DND-41 (cell line): ENCODE measurements around the gene CFAP91.

Experiments
- ATAC-seq: fragments of 200-7000 bp; cut with Tn5 transposase; 3 replicates; pipeline ENCODE4 v1.9.1; 2021; ENCODE audit warnings: low read depth; ENCODE audit not compliant: insufficient read depth
- DNase-seq: peaks from one replicate; pipeline ENCODE4 v3.0.0-alpha.2; 2020
- H2AFZ ChIP-seq: 2 replicates; pipeline ENCODE4 v1.6.0; 2012; ENCODE audit warnings: low read depth, low read length
- H3K27ac ChIP-seq: 2 replicates; pipeline ENCODE4 v1.5.1; 2012; ENCODE audit warnings: low read length, inconsistent platforms
- H3K27me3 ChIP-seq: fragments of 200-600 bp; sonication (generic); 2 replicates; pipeline ENCODE4 v1.6.0; 2012; ENCODE audit warnings: low read length, mild to moderate bottlenecking, inconsistent platforms; ENCODE audit not compliant: insufficient read depth, poor library complexity
- H3K36me3 ChIP-seq: 2 replicates; pipeline ENCODE4 v1.5.1; 2012; ENCODE audit warnings: low read length, inconsistent platforms; ENCODE audit not compliant: insufficient read depth
- H3K4me1 ChIP-seq: 2 replicates; pipeline ENCODE4 v1.5.1; 2012; ENCODE audit warnings: mild to moderate bottlenecking, low read length; ENCODE audit not compliant: insufficient read depth
- H3K4me2 ChIP-seq: 2 replicates; pipeline ENCODE4 v1.6.0; 2012; ENCODE audit warnings: mild to moderate bottlenecking, moderate library complexity, low read length, inconsistent platforms; ENCODE audit not compliant: insufficient read depth
- H3K4me3 ChIP-seq, 2 experiments: fragments of 200-600 bp in 1 of 2; shearing (Covaris generic) in 1 of 2; 2 replicates each; pipeline ENCODE4 v1.5.1; 2012 to 2016; ENCODE audit warnings: inconsistent platforms in 2 of 2, low read length in 2 of 2, mild to moderate bottlenecking in 2 of 2, low read depth in 1 of 2, moderate library complexity in 1 of 2
- H3K79me2 ChIP-seq: 2 replicates; pipeline ENCODE4 v1.6.0; 2012; ENCODE audit warnings: low read length, inconsistent platforms; ENCODE audit not compliant: insufficient read depth
- H3K9ac ChIP-seq: 2 replicates; pipeline ENCODE4 v1.6.0; 2012; ENCODE audit warnings: low read depth, mild to moderate bottlenecking, inconsistent platforms, low read length, moderate library complexity
- H3K9me3 ChIP-seq: 2 replicates; pipeline ENCODE4 v1.5.1; 2012; ENCODE audit warnings: low read length, moderate library complexity, mild to moderate bottlenecking, inconsistent platforms; ENCODE audit not compliant: insufficient read depth, severe bottlenecking
- H4K20me1 ChIP-seq: 2 replicates; pipeline ENCODE4 v1.6.0; 2012; ENCODE audit warnings: low read length; ENCODE audit not compliant: insufficient read depth
- EZH2 ChIP-seq: IDR thresholded peaks from 3 replicates; pipeline ENCODE4 v1.6.1; 2012; ENCODE audit warnings: borderline replicate concordance, low read depth, mild to moderate bottlenecking, moderate library complexity, low read length, inconsistent platforms; ENCODE audit not compliant: severe bottlenecking
- TF ChIP-seq, protein P1 (sequence below): IDR thresholded peaks from 2 replicates; pipeline ENCODE4 v1.5.1; 2012; ENCODE audit warnings: borderline replicate concordance, low read length, moderate library complexity, mild to moderate bottlenecking; ENCODE audit not compliant: poor library complexity, severe bottlenecking; ENCODE audit errors: extremely low read depth

CFAP91 gene

DNA sequence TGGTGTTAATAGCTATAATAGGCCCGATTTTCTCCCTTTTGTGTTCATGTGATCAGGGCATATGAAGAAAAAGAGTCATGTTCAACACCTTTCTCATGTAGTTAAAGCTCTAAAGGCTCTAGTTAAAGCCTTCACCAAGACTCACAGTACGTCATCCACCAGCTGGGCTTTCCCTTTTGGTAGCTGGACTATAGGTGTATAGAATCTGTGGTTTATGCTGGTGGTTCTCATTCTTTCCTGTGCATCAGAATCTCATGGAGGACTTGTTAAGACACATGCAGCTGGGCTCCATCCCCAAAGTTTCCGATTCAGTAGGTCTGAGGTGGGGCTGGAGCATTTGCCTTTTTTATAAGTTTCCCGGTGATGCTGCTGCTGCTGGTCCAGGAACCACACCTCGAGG is 31.0 kb downstream of the CFAP91 start:
- peaks cover 7% of the 10 kb centered on the region for H3K27me3 ChIP-seq
- no peak for ATAC-seq
- no peaks in the 10 kb centered on the region for H4K20me1 ChIP-seq
- H2AFZ ChIP-seq: no peak overlapping the region
- no peak overlapping the region for H3K9ac ChIP-seq
- H3K9me3 ChIP-seq: no peaks in the 10 kb centered on the region
- H3K4me1 ChIP-seq: no peaks in the 10 kb centered on the region
- H3K27ac ChIP-seq: no peak overlapping the region
- no peaks in the 10 kb centered on the region for H3K79me2 ChIP-seq
- no peak overlapping the region for H3K4me2 ChIP-seq
- TF ChIP-seq EZH2: no peak
- TF ChIP-seq, protein P1, sequence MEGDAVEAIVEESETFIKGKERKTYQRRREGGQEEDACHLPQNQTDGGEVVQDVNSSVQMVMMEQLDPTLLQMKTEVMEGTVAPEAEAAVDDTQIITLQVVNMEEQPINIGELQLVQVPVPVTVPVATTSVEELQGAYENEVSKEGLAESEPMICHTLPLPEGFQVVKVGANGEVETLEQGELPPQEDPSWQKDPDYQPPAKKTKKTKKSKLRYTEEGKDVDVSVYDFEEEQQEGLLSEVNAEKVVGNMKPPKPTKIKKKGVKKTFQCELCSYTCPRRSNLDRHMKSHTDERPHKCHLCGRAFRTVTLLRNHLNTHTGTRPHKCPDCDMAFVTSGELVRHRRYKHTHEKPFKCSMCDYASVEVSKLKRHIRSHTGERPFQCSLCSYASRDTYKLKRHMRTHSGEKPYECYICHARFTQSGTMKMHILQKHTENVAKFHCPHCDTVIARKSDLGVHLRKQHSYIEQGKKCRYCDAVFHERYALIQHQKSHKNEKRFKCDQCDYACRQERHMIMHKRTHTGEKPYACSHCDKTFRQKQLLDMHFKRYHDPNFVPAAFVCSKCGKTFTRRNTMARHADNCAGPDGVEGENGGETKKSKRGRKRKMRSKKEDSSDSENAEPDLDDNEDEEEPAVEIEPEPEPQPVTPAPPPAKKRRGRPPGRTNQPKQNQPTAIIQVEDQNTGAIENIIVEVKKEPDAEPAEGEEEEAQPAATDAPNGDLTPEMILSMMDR: no peak
- DNase-seq: no peak
- no peaks in the 10 kb centered on the region for H3K36me3 ChIP-seq
- no peak overlapping the region for H3K4me3 ChIP-seq

- Histone ChIP-seq H3K4me2 (no peak overlapping the region), H3K27me3 (peaks cover 9% of the 10 kb centered on the region), H3K79me2 (no peaks in the 10 kb centered on the region), H3K9me3 (no peaks in the 10 kb centered on the region), H3K27ac (no peak overlapping the region), H3K4me1 (no peaks in the 10 kb centered on the region), H4K20me1 (no peaks in the 10 kb centered on the region), H3K4me3 (no peak overlapping the region), H2AFZ (no peak overlapping the region), H3K36me3 (no peaks in the 10 kb centered on the region), H3K9ac (no peak overlapping the region)
- DNase-seq: no peak
- TF ChIP-seq, protein P1: no peak
- TF ChIP-seq EZH2: no peak
- no peak for ATAC-seq
These were observed 35.9 kb downstream of the CFAP91 start for GRCh38 chr3:119738741-119739140.

DNA sequence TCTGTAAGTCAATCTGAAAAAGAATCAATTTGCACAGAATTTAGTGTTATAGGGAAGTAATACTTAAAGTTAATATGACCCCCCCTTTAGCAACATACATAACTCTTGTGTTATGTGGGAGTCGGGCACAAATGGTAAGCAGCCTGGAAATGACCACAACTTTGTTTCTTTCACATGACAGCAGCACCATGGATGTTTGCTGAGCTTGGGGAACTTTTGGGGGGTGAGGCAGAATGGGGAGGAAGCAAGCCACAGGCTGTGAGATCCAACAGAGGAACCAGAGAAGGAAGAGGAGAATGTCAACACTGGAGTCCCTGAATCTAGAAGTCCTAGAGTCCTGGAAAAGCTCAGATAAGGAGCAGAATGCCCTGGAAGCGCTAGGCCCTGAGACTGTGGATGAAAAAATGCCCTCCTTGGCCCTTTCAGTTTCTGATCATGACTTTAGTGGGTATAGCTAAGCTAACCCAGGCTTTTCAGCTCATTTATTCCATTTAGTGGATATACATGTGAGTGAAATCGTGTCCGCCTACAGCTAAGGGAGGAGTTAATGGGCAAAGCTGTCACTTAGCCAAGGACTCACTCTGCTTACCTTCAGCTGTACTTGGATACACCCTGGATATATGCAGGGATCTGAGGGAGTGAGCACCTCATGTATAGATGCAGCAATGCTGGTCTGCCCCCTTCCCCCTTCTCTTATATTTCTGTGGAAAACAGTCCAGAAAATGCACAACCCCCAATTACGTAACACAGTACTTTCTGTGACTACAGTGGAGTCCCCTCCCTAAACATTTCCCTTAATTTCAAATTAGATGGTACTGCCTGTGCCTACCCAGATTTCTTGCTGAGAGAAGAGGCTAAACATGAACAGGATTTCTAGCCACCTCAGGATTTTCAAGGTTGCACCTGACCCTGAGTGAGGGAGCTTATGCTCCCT is 39.1 kb downstream of the CFAP91 start:
- Histone ChIP-seq H3K9ac (no peak overlapping the region), H2AFZ (no peak overlapping the region), H3K4me1 (no peaks in the 10 kb centered on the region), H3K4me2 (no peak overlapping the region), H4K20me1 (no peaks in the 10 kb centered on the region), H3K4me3 (no peak overlapping the region), H3K9me3 (no peaks in the 10 kb centered on the region), H3K36me3 (no peaks in the 10 kb centered on the region), H3K27ac (no peak overlapping the region), H3K79me2 (no peaks in the 10 kb centered on the region), H3K27me3 (peaks cover 7% of the 10 kb centered on the region)
- ATAC-seq: no peak
- DNase-seq: no peak
- TF ChIP-seq EZH2: no peak
- TF ChIP-seq, protein P1: no peak
